Endothelial cell of umbilical vein (primary cell): Measurements from ENCODE around the gene AIM2. TPM values are rescaled to one million over a fixed set of nuclear protein-coding genes. Genes with fewer than 3 reads are reported as not detected.

Source experiments
- BruUV-seq: library from RNA; stranded (reverse); fragments of 400-500 nt; replicated peaks from 2 replicates; lab custom pipeline; 2021; lab: Mats Ljungman, UMichigan
- CTCF ChIA-PET: fragments of 300-600, 350-600 bp; sonication (Branson Sonifier 250); formaldehyde crosslinking; loops from one replicate; lab custom pipeline; 2021; ENCODE audit warnings: antibody characterized with exemption, inconsistent platforms; lab: Charles Lee
- POLR2A ChIA-PET: fragments of 300-600, 350-600 bp; sonication (Branson Sonifier 250); formaldehyde crosslinking; loops from one replicate; lab custom pipeline; 2021; ENCODE audit warnings: antibody characterized with exemption, inconsistent platforms; lab: Charles Lee
- DNase-seq: peaks from one replicate; pipeline ENCODE4 v3.0.0-alpha.2; 2011; ENCODE audit warnings: low read depth, low spot score
- FAIRE-seq: peaks from 2 replicates; lab custom pipeline; 2011; peaks lifted over from hg19 to GRCh38; lab: Jason Lieb, UNC
- H2AFZ ChIP-seq: 2 replicates; pipeline ENCODE4 v1.6.0; 2012; ENCODE audit warnings: low read depth, low read length, control low read depth, inconsistent platforms
- H3K27ac ChIP-seq: 2 replicates; pipeline ENCODE4 v1.5.1; 2011; ENCODE audit warnings: low read depth, mild to moderate bottlenecking, control low read depth, low read length, moderate library complexity; ENCODE audit not compliant: insufficient read depth
- H3K27me3 ChIP-seq, 2 experiments: 2 replicates each; pipeline versions ENCODE4 v1.6.0 to v1.6.1; 2011; ENCODE audit warnings: low read length in 2 of 2, mixed read lengths in 1 of 2; ENCODE audit not compliant: control insufficient read depth in 2 of 2, insufficient read depth in 2 of 2
- H3K36me3 ChIP-seq, 2 experiments: 2 replicates in 1 of 2; 3 replicates in 1 of 2; pipeline ENCODE4 v1.5.1; 2011; ENCODE audit warnings: low read length in 2 of 2, mild to moderate bottlenecking in 1 of 2, moderate library complexity in 1 of 2; ENCODE audit not compliant: control insufficient read depth in 2 of 2, insufficient read depth in 2 of 2; ENCODE audit errors: extremely low read depth in 1 of 2
- H3K4me1 ChIP-seq: 3 replicates; pipeline ENCODE4 v1.5.1; 2011; ENCODE audit warnings: mild to moderate bottlenecking, low read length; ENCODE audit not compliant: control insufficient read depth, insufficient read depth; ENCODE audit errors: extremely low read depth
- H3K4me2 ChIP-seq: 2 replicates; pipeline ENCODE4 v1.6.1; 2011; ENCODE audit warnings: low read length, control low read depth, mixed read lengths; ENCODE audit not compliant: insufficient read depth
- H3K4me3 ChIP-seq, 3 experiments: fragments of 200-600 bp in 1 of 3; sonication (generic), shearing (Covaris generic) in 1 of 3; replicated peaks in 1 of 3; 2 replicates each; pipeline ENCODE4 v1.5.1; 2011 to 2016; ENCODE audit warnings: control low read depth in 3 of 3, low read length in 3 of 3, mild to moderate bottlenecking in 2 of 3, inconsistent platforms in 1 of 3, low read depth in 1 of 3, moderate library complexity in 1 of 3; ENCODE audit not compliant: insufficient read depth in 1 of 3
- H3K79me2 ChIP-seq: 2 replicates; pipeline ENCODE4 v1.6.0; 2012; ENCODE audit warnings: low read length, inconsistent platforms; ENCODE audit not compliant: control insufficient read depth, insufficient read depth
- H3K9ac ChIP-seq: replicated peaks from 2 replicates; pipeline ENCODE3; 2011; ENCODE audit warnings: low read length, control low read depth; ENCODE audit not compliant: insufficient read depth; ENCODE audit errors: extremely low read depth
- H3K9me1 ChIP-seq: replicated peaks from 3 replicates; pipeline ENCODE4 v1.6.0; 2011; ENCODE audit warnings: mild to moderate bottlenecking, low read length; ENCODE audit not compliant: control insufficient read depth, insufficient read depth; ENCODE audit errors: extremely low read depth
- H3K9me3 ChIP-seq: replicated peaks from 2 replicates; pipeline ENCODE4 v1.5.1; 2012; ENCODE audit warnings: low read length, inconsistent platforms; ENCODE audit not compliant: control insufficient read depth, insufficient read depth
- H4K20me1 ChIP-seq: replicated peaks from 2 replicates; pipeline ENCODE3; 2011; ENCODE audit warnings: mild to moderate bottlenecking, low read length; ENCODE audit not compliant: control insufficient read depth, insufficient read depth; ENCODE audit errors: extremely low read depth
- CTCF ChIP-seq, 2 donors: IDR thresholded peaks; 1 replicate in 1 of 2; 2 replicates in 1 of 2; pipeline ENCODE4 v1.5.1; 2011; ENCODE audit warnings: low read length in 2 of 2, mild to moderate bottlenecking in 2 of 2, moderate library complexity in 2 of 2, control low read depth in 1 of 2, inconsistent platforms in 1 of 2, low read depth in 1 of 2; ENCODE audit not compliant: insufficient read depth in 1 of 2; ENCODE audit errors: extremely low read depth in 1 of 2
- EZH2 ChIP-seq: IDR thresholded peaks from 2 replicates; pipeline ENCODE4 v1.6.1; 2012; ENCODE audit warnings: borderline replicate concordance, low read depth, mild to moderate bottlenecking, moderate library complexity, low read length, inconsistent platforms; ENCODE audit not compliant: severe bottlenecking
- FOS ChIP-seq: IDR thresholded peaks from 2 replicates; pipeline ENCODE4 v1.6.1; 2011; ENCODE audit warnings: mild to moderate bottlenecking, low read length, moderate library complexity, borderline replicate concordance; ENCODE audit not compliant: insufficient read depth
- GATA2 ChIP-seq: IDR thresholded peaks from 2 replicates; pipeline ENCODE4 v1.7.0; 2011; ENCODE audit warnings: low read depth, mild to moderate bottlenecking, moderate library complexity, mixed read lengths, low read length; ENCODE audit not compliant: insufficient read length, insufficient read depth
- JUN ChIP-seq: IDR thresholded peaks from 2 replicates; pipeline ENCODE4 v1.6.1; 2011; ENCODE audit warnings: borderline replicate concordance, low read depth; ENCODE audit not compliant: insufficient read length, insufficient read depth
- MAX ChIP-seq: IDR thresholded peaks from 2 replicates; pipeline ENCODE4 v1.6.1; 2011; ENCODE audit not compliant: insufficient read depth, insufficient read length
- MYC ChIP-seq: IDR thresholded peaks from one replicate; pipeline ENCODE4 v1.6.1; 2011; ENCODE audit warnings: mild to moderate bottlenecking, low read depth, low read length
- POLR2A ChIP-seq: IDR thresholded peaks from 2 replicates; pipeline ENCODE4 v1.6.1; 2012; ENCODE audit warnings: low read depth, mild to moderate bottlenecking, control low read depth, low read length
- POLR2AphosphoS5 ChIP-seq: IDR thresholded peaks from 2 replicates; pipeline ENCODE4 v1.6.1; 2012; ENCODE audit warnings: low read depth, mild to moderate bottlenecking, control low read depth, low read length, moderate library complexity; ENCODE audit not compliant: insufficient read depth
- dilution Hi-C: fragments of 300-500 bp; cut with MboI; formaldehyde crosslinking; loops from one replicate; pipeline ENCODE4 v1.15.0; 2019; ENCODE audit warnings: low sequenced_read_pairs; ENCODE audit not compliant: extremely low pct_ligation_motif_present
- intact Hi-C: fragments of 100-400 bp; cut with micrococcal nuclease; formaldehyde crosslinking; loops from one replicate; pipeline ENCODE4 v1.10.0; 2022
- polyA plus RNA-seq, 4 experiments: library from polyadenylated mRNA; depleted of rRNA in 3 of 4; stranded (reverse) in 3 of 4; unstranded in 1 of 4; fragments of >200 nt; gene quantifications; 2 replicates each; pipeline versions ENCODE4 v1.2.1 to v1.2.3, GENCODE V29; 2011 to 2012; ENCODE audit warnings: missing spikeins in 1 of 4
- total RNA-seq: library from RNA; stranded (reverse); gene quantifications from 2 replicates; pipeline ENCODE4 v1.2.3, GENCODE V29; 2021

AIM2 gene
- total and polyA plus RNA-seq, 2 donors (not counting 3 experiments of a cell fraction or from before 2014, with no cell fraction given), result not detected

- Histone ChIP-seq H4K20me1 (no peaks in the 10 kb centered on the region), H3K27ac (no peak overlapping the region), H3K9me3 (no peaks in the 10 kb centered on the region), H3K36me3 (no peaks in the 10 kb centered on the region), H3K9me1 (no peaks in the 10 kb centered on the region), H3K79me2 (no peaks in the 10 kb centered on the region), H3K9ac (no peak overlapping the region), H2AFZ (no peak overlapping the region), H3K4me1 (peaks cover 8% of the 10 kb centered on the region), H3K27me3 (peaks cover under 1 to 5% of the 10 kb centered on the region in 2 experiments), H3K4me2 (no peak overlapping the region), H3K4me3 (no peak overlapping the region)
- ChIA-PET POLR2A (no interaction called here), CTCF (interaction anchor here (1.0 to 6.8 kb wide), 2 partner anchors 9 to 864 kb away, joined by 3 to 131 read pairs; no protein-coding TSS in a partner anchor)
- dilution Hi-C loops (no loop called here), intact Hi-C loops (no loop called here)
- TF ChIP-seq FOS (no peak), CTCF (IDR thresholded peaks at IDR 0.05; ENCODE audit: extremely low read depth in 1 of 2, insufficient read depth in 1 of 2, low read depth in 1 of 2, low read length in 2 of 2) (no peak), MYC (no peak), POLR2A (no peak), JUN (no peak), POLR2AphosphoS5 (no peak), MAX (no peak), GATA2 (no peak), EZH2 (no peak)
- FAIRE-seq (peak; percentile 52), DNase-seq (no peak)
- BruUV-seq, result no TSS peak
Measured at GRCh38 chr1:159068886-159069285, 7.7 kb downstream of the AIM2 start.
